Adrenal gland (tissue), 12 donors: ENCODE data around the gene FAM181A. TPM values are rescaled to one million over a fixed set of nuclear protein-coding genes. Genes with fewer than 3 reads are reported as not detected.

Source experiments
- DNase-seq, 7 donors: peaks; one replicate each; pipeline ENCODE4 v3.0.0-alpha.2; 2019 to 2020
- H3K27ac ChIP-seq, 5 donors: fragments of 200-600 bp; sonication (generic) in 4 of 5; 1 replicate in 3 of 5; 2 replicates in 2 of 5; pipeline versions ENCODE4 v1.5.1 to v1.8.0; 2016 to 2020; ENCODE audit warnings: mild to moderate bottlenecking in 1 of 5
- H3K27me3 ChIP-seq: fragments of 200-600 bp; 2 replicates; pipeline ENCODE4 v1.8.0; 2021
- H3K36me3 ChIP-seq, 2 donors: fragments of 200-600 bp; replicated peaks in 1 of 2; 1 replicate in 1 of 2; 2 replicates in 1 of 2; pipeline versions ENCODE4 v1.5.1 to v1.8.0; 2018 to 2022
- H3K4me1 ChIP-seq, 2 donors: fragments of 200-600 bp; replicated peaks in 1 of 2; 1 replicate in 1 of 2; 2 replicates in 1 of 2; pipeline versions ENCODE4 v1.5.1 to v1.8.0; 2018 to 2021
- H3K4me3 ChIP-seq, 4 donors: fragments of 200-600 bp; sonication (generic) in 3 of 4; one replicate each; pipeline ENCODE4 v1.5.1; 2016 to 2018
- H3K9me3 ChIP-seq, 3 donors: fragments of 200-600 bp; sonication (generic) in 1 of 3; replicated peaks in 1 of 3; 1 replicate in 2 of 3; 2 replicates in 1 of 3; pipeline versions ENCODE4 v1.5.1 to v1.8.0; 2016 to 2021
- POLR2A ChIP-seq, 2 donors: fragments of 450-650 bp; IDR thresholded peaks; one replicate each; pipeline ENCODE4 v1.6.1; 2017; ENCODE audit warnings: antibody characterized with exemption in 2 of 2, mild to moderate bottlenecking in 2 of 2, moderate library complexity in 1 of 2
- WGBS, 4 donors: extraction: QIAGEN DNeasy Blood & Tissue Kit in 2 of 4; methylation state at CpG; one replicate each; pipeline versions ENCODE4 v1.1.5 to v1.1.7; 2013 to 2017; 5-methylcytosine and 5-hydroxymethylcytosine counted together
- intact Hi-C, 2 donors: fragments of 100-400 bp; cut with DNase I; formaldehyde crosslinking; loops; one replicate each; pipeline versions ENCODE4 v1.14.1 to v1.15.0; 2022 to 2023
- polyA plus RNA-seq, 3 donors: library from polyadenylated mRNA; stranded (reverse); fragments of 200-250 nt in 2 of 3; fragments of 350-450 nt in 1 of 3; fragmentation: Illumina TruSeq in 1 of 3; extraction: RNeasy Lipid Tissue Mini Kit (QIAGEN cat#74804) in 1 of 3; gene quantifications; one replicate each; pipeline ENCODE4 v1.2.3, GENCODE V29; 2013 to 2014
- total RNA-seq, 9 donors: library from RNA; depleted of rRNA in 4 of 9; stranded (reverse); fragments of >200 nt in 4 of 9; fragments of 120-200 nt in 1 of 9; fragmentation: NEBNext Ultra II Directional in 1 of 9; extraction: Animal tissue kit (Norgen Biotek cat#: 25700) in 1 of 9; gene quantifications; one replicate each; pipeline versions ENCODE4 v1.1.0 to v1.2.4, GENCODE V29; 2013 to 2023
- TF ChIP-seq, protein P1 (sequence below), 6 experiments: fragments of 450-650 bp in 4 of 6; fragments of 200-600 bp in 2 of 6; sonication (generic) in 1 of 6; IDR thresholded peaks; 1 replicate in 5 of 6; 2 replicates in 1 of 6; pipeline versions ENCODE4 v1.5.1 to v1.8.0; 2016 to 2021; ENCODE audit warnings: antibody characterized with exemption in 6 of 6, mild to moderate bottlenecking in 2 of 6, moderate library complexity in 1 of 6
- donor health status: healthy with polysubstance abuse.
- donor health status: Bipolar disorder and iron deficiency.
- donor health status: DM: yes; HTN: yes; CAD: no.
- donor health status: DM: no; HTN: no; CAD: no.
- donor health status: DM: no; HTN: no; CAD: no.
- donor health status: DM: yes; HTN: yes; CAD: no.

Gene FAM181A
- total and polyA plus RNA-seq, 12 donors: not detected

DNA sequence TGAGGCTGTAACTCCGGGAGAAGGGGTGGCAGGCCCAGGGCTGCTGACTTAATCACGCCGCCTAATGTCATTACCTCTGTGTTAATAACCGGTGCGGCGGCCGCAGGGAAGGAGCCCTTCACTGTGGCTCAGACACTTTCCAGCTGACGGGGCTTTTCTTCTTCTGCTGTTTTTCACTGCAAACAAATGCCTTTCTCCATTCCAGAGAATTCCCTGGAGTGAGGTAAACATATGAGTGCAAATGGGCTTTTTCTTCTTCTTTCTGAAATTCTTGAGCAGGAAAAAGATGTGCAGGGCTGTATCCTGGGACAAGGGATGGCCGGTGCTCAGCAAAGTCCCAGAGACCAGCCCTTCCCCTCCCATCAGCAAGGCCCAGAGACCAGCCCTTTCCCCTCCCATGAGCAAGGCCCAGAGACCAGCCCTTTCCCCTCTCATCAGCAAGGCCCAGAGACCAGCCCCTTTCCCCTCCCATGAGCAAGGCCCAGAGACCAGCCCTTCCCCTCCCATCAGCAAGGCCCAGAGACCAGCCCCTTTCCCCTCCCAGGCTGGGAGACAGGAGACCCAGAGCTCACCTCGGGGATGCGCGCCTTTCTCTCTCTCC is 33.4 kb upstream of the FAM181A start:
- H3K36me3 ChIP-seq: no peaks in the 10 kb centered on the region
- WGBS, 4 donors: 61 to 77% (median 64%) methylated on average over 12 of the region's 12 CpGs
- no peak overlapping the region for H3K27ac ChIP-seq
- no peak overlapping the region for H3K4me3 ChIP-seq
- DNase-seq: peak in 1 of 7 donors; percentile 78
- peaks cover 5% of the 10 kb centered on the region for H3K27me3 ChIP-seq
- intact Hi-C loops: loop anchor here (5.0 to 10.0 kb wide), 2 partner anchors 236 to 239 kb away; no protein-coding TSS in a partner anchor
- H3K4me1 ChIP-seq: peaks cover 0 to 5% of the 10 kb centered on the region in 2 donors
- H3K9me3 ChIP-seq: no peaks in the 10 kb centered on the region
- no peak for TF ChIP-seq POLR2A (IDR thresholded peaks at IDR 0.05)
- TF ChIP-seq, protein P1, sequence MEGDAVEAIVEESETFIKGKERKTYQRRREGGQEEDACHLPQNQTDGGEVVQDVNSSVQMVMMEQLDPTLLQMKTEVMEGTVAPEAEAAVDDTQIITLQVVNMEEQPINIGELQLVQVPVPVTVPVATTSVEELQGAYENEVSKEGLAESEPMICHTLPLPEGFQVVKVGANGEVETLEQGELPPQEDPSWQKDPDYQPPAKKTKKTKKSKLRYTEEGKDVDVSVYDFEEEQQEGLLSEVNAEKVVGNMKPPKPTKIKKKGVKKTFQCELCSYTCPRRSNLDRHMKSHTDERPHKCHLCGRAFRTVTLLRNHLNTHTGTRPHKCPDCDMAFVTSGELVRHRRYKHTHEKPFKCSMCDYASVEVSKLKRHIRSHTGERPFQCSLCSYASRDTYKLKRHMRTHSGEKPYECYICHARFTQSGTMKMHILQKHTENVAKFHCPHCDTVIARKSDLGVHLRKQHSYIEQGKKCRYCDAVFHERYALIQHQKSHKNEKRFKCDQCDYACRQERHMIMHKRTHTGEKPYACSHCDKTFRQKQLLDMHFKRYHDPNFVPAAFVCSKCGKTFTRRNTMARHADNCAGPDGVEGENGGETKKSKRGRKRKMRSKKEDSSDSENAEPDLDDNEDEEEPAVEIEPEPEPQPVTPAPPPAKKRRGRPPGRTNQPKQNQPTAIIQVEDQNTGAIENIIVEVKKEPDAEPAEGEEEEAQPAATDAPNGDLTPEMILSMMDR (IDR thresholded peaks at IDR 0.05): no peak

DNA sequence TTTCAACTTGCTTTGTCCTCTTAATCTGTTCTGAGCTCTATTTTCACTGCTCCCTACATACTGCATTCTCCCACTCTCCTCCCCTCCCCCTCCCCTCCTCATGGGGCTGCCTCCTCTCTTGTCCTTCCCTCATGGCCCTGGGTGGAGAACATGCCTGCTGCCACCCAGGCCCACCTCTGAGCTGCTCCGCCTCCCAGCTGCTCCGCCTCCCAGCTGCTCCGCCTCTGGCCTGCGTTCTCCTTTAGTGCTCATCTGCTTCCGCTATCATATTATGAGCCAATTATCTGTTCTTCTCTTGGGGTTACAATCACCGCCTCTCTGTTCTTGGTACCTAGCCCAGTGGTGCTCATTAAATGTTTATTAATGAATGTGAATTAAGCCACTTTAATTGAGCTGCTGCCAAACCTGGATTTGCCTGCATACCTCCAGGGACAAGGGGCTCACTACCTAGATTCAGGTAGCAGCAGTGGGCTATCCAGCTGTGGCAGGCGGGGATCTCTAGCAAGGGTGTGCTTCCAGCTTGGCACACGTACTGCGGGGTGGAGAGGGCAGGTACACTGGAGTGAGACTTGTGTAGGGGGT is 32.0 kb upstream of the FAM181A start:
- Histone ChIP-seq H3K4me3 (no peak overlapping the region), H3K9me3 (no peaks in the 10 kb centered on the region), H3K27me3 (peaks cover 5% of the 10 kb centered on the region), H3K27ac (no peak overlapping the region), H3K36me3 (no peaks in the 10 kb centered on the region), H3K4me1 (peaks cover 0 to 5% of the 10 kb centered on the region in 2 donors)
- no peak for DNase-seq
- 84 to 90% (median 87%) methylated on average over 7 to 9 of the region's 9 CpGs for WGBS, 4 donors
- intact Hi-C loops: loop anchor here in 1 of 2 donors (10.0 kb wide), 1 partner anchor 240 kb away; no protein-coding TSS in a partner anchor
- no peak for TF ChIP-seq POLR2A (IDR thresholded peaks at IDR 0.05)
- TF ChIP-seq, protein P1 (IDR thresholded peaks at IDR 0.05): no peak

DNA sequence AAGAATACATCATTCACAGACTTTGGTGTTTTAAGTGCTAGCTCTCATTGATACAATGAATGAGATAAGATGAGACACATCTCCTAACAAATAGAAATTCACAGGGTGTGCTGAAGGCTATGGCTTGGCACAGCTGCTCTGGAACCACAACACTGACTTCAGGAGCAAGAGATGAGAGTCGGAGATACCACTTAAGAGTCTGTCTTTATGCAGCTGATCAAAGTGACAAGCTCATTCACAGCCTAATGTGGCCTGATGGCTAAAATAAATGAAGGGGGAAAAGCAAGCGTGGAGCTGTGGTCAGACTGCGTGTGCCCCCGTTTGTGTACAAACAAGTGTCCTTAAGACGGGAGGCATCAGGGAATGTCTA is 29.7 kb upstream of the FAM181A start:
- Histone ChIP-seq H3K27me3 (peaks cover 5% of the 10 kb centered on the region), H3K27ac (no peak overlapping the region), H3K4me1 (peaks cover 0 to 5% of the 10 kb centered on the region in 2 donors), H3K9me3 (no peaks in the 10 kb centered on the region), H3K4me3 (no peak overlapping the region), H3K36me3 (no peaks in the 10 kb centered on the region)
- no peak for DNase-seq
- WGBS, 4 donors: 84 to 93% (median 88%) methylated on average over 5 of the region's 5 CpGs
- TF ChIP-seq, protein P1 (IDR thresholded peaks at IDR 0.05): no peak
- TF ChIP-seq POLR2A (IDR thresholded peaks at IDR 0.05): no peak
- intact Hi-C loops: loop anchor here in 1 of 2 donors (10.0 kb wide), 1 partner anchor 243 kb away; no protein-coding TSS in a partner anchor

DNA sequence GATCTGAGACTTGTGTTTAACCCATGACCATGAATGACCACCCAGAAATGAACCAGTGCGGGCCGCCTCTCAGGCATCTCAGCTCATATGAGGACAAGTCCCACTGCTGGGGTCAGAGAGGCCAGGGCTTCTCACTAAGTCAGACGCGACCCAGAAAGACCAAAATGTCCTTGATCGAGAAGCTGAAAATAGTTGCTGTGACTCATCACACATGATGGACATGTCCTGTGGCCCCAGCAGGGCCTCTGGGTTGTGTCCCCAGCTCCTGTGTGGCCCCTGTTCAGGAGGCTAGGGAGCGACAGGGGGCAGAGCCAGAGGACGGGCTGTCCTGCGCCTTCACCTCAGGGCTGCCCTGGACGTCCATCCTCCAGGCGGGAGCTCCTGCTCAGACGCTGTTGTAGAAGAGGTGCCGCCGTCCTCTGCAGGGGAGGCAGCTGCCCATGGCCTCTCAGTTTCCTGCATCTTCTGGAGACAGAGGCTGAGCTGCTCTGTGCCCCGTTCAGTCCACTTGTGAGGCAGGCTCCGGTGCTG is 29.0 kb upstream of the FAM181A start:
- peaks cover 5% of the 10 kb centered on the region for H3K27me3 ChIP-seq
- no peaks in the 10 kb centered on the region for H3K9me3 ChIP-seq
- DNase-seq: no peak
- H3K36me3 ChIP-seq: no peaks in the 10 kb centered on the region
- no peak overlapping the region for H3K4me3 ChIP-seq
- intact Hi-C loops: loop anchor here in 1 of 2 donors (10.0 kb wide), 1 partner anchor 243 kb away; no protein-coding TSS in a partner anchor
- TF ChIP-seq, protein P1 (IDR thresholded peaks at IDR 0.05): no peak
- no peak for TF ChIP-seq POLR2A (IDR thresholded peaks at IDR 0.05)
- 69 to 90% (median 77%) methylated on average over 7 to 15 of the region's 15 CpGs for WGBS, 4 donors
- no peak overlapping the region for H3K27ac ChIP-seq
- H3K4me1 ChIP-seq: peaks cover 0 to under 1% of the 10 kb centered on the region in 2 donors
